ENCODE measurements around the gene FGF16.

- TF ChIP-seq, protein P1, sequence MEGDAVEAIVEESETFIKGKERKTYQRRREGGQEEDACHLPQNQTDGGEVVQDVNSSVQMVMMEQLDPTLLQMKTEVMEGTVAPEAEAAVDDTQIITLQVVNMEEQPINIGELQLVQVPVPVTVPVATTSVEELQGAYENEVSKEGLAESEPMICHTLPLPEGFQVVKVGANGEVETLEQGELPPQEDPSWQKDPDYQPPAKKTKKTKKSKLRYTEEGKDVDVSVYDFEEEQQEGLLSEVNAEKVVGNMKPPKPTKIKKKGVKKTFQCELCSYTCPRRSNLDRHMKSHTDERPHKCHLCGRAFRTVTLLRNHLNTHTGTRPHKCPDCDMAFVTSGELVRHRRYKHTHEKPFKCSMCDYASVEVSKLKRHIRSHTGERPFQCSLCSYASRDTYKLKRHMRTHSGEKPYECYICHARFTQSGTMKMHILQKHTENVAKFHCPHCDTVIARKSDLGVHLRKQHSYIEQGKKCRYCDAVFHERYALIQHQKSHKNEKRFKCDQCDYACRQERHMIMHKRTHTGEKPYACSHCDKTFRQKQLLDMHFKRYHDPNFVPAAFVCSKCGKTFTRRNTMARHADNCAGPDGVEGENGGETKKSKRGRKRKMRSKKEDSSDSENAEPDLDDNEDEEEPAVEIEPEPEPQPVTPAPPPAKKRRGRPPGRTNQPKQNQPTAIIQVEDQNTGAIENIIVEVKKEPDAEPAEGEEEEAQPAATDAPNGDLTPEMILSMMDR (IDR thresholded peaks at IDR 0.05): no peak
- no peak for TF ChIP-seq POLR2A (IDR thresholded peaks at IDR 0.05)
Observed at GRCh38 chrX:77440330-77440729, 6.9 kb upstream of the FGF16 start.

All from breast epithelium (tissue), 3 donors.